ENCODE measurements around the gene GALNT2. TPM values are rescaled to one million over a fixed set of nuclear protein-coding genes. Genes with fewer than 3 reads are reported as not detected.

GALNT2 gene
- total and polyA plus RNA-seq, 2 experiments from 2014 or later: 17.8 to 48.3 TPM

GRCh38 chr1:230330157-230330556, 263.1 kb downstream of the GALNT2 start:
- no peaks in the 10 kb centered on the region for H3F3A ChIP-seq (replicated peaks; ENCODE audit: low read depth)
- DNase-seq (ENCODE audit: low spot score) (no peak), ATAC-seq (no peak)
- no peaks in the 10 kb centered on the region for H3K9me2 ChIP-seq (ENCODE audit: insufficient read depth)
- no peaks in the 10 kb centered on the region for H3K79me2 ChIP-seq (replicated peaks; ENCODE audit: insufficient read depth)
- H3K27me3 Mint-ChIP-seq (ENCODE audit: insufficient read depth, low read depth, poor library complexity): no peaks in the 10 kb centered on the region
- H3K27me3 ChIP-seq (ENCODE audit: insufficient read depth): no peaks in the 10 kb centered on the region
- no peak for TF ChIP-seq NANOG (IDR thresholded peaks at IDR 0.05; ENCODE audit: borderline replicate concordance)
- no peak for TF ChIP-seq ZNF462 (CRISPR knock-in tag; IDR thresholded peaks at IDR 0.05)
- TF ChIP-seq EZH2phosphoT487 (IDR thresholded peaks at IDR 0.05; ENCODE audit: unreplicated experiment): no peak
- no peak for TF ChIP-seq JUNB (IDR thresholded peaks at IDR 0.05; ENCODE audit: unreplicated experiment)
- no peak for TF ChIP-seq ETS1 (IDR thresholded peaks at IDR 0.05)
- no peak for TF ChIP-seq POLR2AphosphoS5 (IDR thresholded peaks at IDR 0.05; ENCODE audit: low read depth)
- no peak for TF ChIP-seq ZNF331 (CRISPR knock-in tag; IDR thresholded peaks at IDR 0.05; ENCODE audit: low read depth)
- TF ChIP-seq, protein P1, sequence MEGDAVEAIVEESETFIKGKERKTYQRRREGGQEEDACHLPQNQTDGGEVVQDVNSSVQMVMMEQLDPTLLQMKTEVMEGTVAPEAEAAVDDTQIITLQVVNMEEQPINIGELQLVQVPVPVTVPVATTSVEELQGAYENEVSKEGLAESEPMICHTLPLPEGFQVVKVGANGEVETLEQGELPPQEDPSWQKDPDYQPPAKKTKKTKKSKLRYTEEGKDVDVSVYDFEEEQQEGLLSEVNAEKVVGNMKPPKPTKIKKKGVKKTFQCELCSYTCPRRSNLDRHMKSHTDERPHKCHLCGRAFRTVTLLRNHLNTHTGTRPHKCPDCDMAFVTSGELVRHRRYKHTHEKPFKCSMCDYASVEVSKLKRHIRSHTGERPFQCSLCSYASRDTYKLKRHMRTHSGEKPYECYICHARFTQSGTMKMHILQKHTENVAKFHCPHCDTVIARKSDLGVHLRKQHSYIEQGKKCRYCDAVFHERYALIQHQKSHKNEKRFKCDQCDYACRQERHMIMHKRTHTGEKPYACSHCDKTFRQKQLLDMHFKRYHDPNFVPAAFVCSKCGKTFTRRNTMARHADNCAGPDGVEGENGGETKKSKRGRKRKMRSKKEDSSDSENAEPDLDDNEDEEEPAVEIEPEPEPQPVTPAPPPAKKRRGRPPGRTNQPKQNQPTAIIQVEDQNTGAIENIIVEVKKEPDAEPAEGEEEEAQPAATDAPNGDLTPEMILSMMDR (conservative IDR thresholded peaks at IDR 0.05; ENCODE audit: low read depth in 2 of 2): no peak
- TF ChIP-seq, protein P2, sequence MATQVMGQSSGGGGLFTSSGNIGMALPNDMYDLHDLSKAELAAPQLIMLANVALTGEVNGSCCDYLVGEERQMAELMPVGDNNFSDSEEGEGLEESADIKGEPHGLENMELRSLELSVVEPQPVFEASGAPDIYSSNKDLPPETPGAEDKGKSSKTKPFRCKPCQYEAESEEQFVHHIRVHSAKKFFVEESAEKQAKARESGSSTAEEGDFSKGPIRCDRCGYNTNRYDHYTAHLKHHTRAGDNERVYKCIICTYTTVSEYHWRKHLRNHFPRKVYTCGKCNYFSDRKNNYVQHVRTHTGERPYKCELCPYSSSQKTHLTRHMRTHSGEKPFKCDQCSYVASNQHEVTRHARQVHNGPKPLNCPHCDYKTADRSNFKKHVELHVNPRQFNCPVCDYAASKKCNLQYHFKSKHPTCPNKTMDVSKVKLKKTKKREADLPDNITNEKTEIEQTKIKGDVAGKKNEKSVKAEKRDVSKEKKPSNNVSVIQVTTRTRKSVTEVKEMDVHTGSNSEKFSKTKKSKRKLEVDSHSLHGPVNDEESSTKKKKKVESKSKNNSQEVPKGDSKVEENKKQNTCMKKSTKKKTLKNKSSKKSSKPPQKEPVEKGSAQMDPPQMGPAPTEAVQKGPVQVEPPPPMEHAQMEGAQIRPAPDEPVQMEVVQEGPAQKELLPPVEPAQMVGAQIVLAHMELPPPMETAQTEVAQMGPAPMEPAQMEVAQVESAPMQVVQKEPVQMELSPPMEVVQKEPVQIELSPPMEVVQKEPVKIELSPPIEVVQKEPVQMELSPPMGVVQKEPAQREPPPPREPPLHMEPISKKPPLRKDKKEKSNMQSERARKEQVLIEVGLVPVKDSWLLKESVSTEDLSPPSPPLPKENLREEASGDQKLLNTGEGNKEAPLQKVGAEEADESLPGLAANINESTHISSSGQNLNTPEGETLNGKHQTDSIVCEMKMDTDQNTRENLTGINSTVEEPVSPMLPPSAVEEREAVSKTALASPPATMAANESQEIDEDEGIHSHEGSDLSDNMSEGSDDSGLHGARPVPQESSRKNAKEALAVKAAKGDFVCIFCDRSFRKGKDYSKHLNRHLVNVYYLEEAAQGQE (IDR thresholded peaks at IDR 0.05; ENCODE audit: unreplicated experiment): no peak
- no peak for TF ChIP-seq STAT1 (IDR thresholded peaks at IDR 0.05; ENCODE audit: unreplicated experiment)
- no peak for TF ChIP-seq EZH2 (IDR thresholded peaks at IDR 0.05; ENCODE audit: low read depth, unreplicated experiment)
- TF ChIP-seq ZNF114 (CRISPR knock-in tag; IDR thresholded peaks at IDR 0.05): no peak
- TF ChIP-seq CREB1 (CRISPR knock-in tag; IDR thresholded peaks at IDR 0.05; ENCODE audit: low read depth): no peak
- no peak overlapping the region for H2AFZ ChIP-seq
- peaks cover 39% of the 10 kb centered on the region for H3K36me3 Mint-ChIP-seq (ENCODE audit: low read depth)
- no peak overlapping the region for H3K4me3 Mint-ChIP-seq
- peaks cover 26% of the 10 kb centered on the region for H3K4me1 Mint-ChIP-seq
- H3K4me3 ChIP-seq: no peak overlapping the region
- no peaks in the 10 kb centered on the region for H3K9me3 Mint-ChIP-seq
- peaks cover 8% of the 10 kb centered on the region; the same call in 1 of the 2 replicates for H3K4me1 ChIP-seq (ENCODE audit: insufficient read depth)
- no peak overlapping the region for H3K4me2 ChIP-seq
- no peaks in the 10 kb centered on the region for H4K20me1 ChIP-seq (replicated peaks; ENCODE audit: insufficient read depth)
- peaks cover 4% of the 10 kb centered on the region; the same call in 1 of the 2 replicates for H3K36me3 ChIP-seq (ENCODE audit: insufficient read depth)
- no peak overlapping the region for H3K27ac ChIP-seq (ENCODE audit: low read depth)
- no peak overlapping the region for H3K27ac Mint-ChIP-seq

Measured in GM23338 (cell line).